ENCODE data around the gene SYNJ2BP. TPM values are rescaled to one million over a fixed set of nuclear protein-coding genes. Genes with fewer than 3 reads are reported as not detected.
"Not testable (repeated sequence)": the region's sequence is repeated elsewhere in the genome, so short reads cannot be mapped to it uniquely, and the experiment has no call there.

The SYNJ2BP gene
- total RNA-seq (2014; rRNA removed; shearing (Covaris generic)): 16.7 and 21.0 TPM in 2 replicates

GRCh38 chr14:70416725-70417349 is at the start of gene SYNJ2BP:
TSS of gene SYNJ2BP (minus strand) at chr14:70417090. CDS start at chr14:70416963, 127 bp downstream.
- DNase-seq (ENCODE audit: low read depth): peak; percentile 74

GRCh38 chr14:70454731-70455130 is 37.8 kb upstream of the SYNJ2BP start:
- no peak for DNase-seq (ENCODE audit: low read depth)

GRCh38 chr14:70451874-70452273 is 35.0 kb upstream of the SYNJ2BP start, which contains the start of gene ADAM21:
TSS of gene ADAM21 (plus strand) at chr14:70452174. CDS start at chr14:70457500, 5,326 bp downstream.
- no peak for DNase-seq (ENCODE audit: low read depth)

GRCh38 chr14:70448633-70449340 is 31.9 kb upstream of the SYNJ2BP start:
- peak; percentile 45 for DNase-seq (ENCODE audit: low read depth)

- no peak for DNase-seq (ENCODE audit: low read depth)
These were observed 25.9 kb upstream of the SYNJ2BP start for GRCh38 chr14:70442750-70443149.

GRCh38 chr14:70441641-70442040 is 24.8 kb upstream of the SYNJ2BP start:
- DNase-seq (ENCODE audit: low read depth): no peak

GRCh38 chr14:70436867-70437266 is 20.0 kb upstream of the SYNJ2BP start:
- DNase-seq (ENCODE audit: low read depth): no peak

- not testable (repeated sequence) for DNase-seq (ENCODE audit: low read depth)
These were observed 9.7 kb upstream of the SYNJ2BP start for GRCh38 chr14:70426555-70426954.

GRCh38 chr14:70425354-70425753 is 8.5 kb upstream of the SYNJ2BP start:
- DNase-seq (ENCODE audit: low read depth): no peak

GRCh38 chr14:70422538-70422937 is 5.6 kb upstream of the SYNJ2BP start:
- DNase-seq (ENCODE audit: low read depth): no peak

GRCh38 chr14:70419270-70419931 is 2.5 kb upstream of the SYNJ2BP start:
- DNase-seq (ENCODE audit: low read depth): not testable (repeated sequence)

GRCh38 chr14:70416338-70416724 is 559 bp downstream of the SYNJ2BP start:
- peak; percentile 8 for DNase-seq (ENCODE audit: low read depth)

GRCh38 chr14:70415788-70416187 is 1.1 kb downstream of the SYNJ2BP start:
- DNase-seq (ENCODE audit: low read depth): no peak

- DNase-seq (ENCODE audit: low read depth): no peak
These were observed 9.3 kb downstream of the SYNJ2BP start for GRCh38 chr14:70407621-70408020.

- not testable (repeated sequence) for DNase-seq (ENCODE audit: low read depth)
These were observed 10.7 kb downstream of the SYNJ2BP start for GRCh38 chr14:70406216-70406615.

GRCh38 chr14:70403335-70403734 is 13.6 kb downstream of the SYNJ2BP start:
- peak; percentile 4 for DNase-seq (ENCODE audit: low read depth)

- DNase-seq (ENCODE audit: low read depth): no peak
These were observed 15.2 kb downstream of the SYNJ2BP start for GRCh38 chr14:70401643-70402042.

- DNase-seq (ENCODE audit: low read depth): no peak
These were observed 18.0 kb downstream of the SYNJ2BP start for GRCh38 chr14:70398706-70399431.

- DNase-seq (ENCODE audit: low read depth): no peak
These were observed 18.6 kb downstream of the SYNJ2BP start for GRCh38 chr14:70398280-70398679.

- no peak for DNase-seq (ENCODE audit: low read depth)
These were observed 19.1 kb downstream of the SYNJ2BP start for GRCh38 chr14:70397746-70398145.

- DNase-seq (ENCODE audit: low read depth): no peak
These were observed 22.1 kb downstream of the SYNJ2BP start for GRCh38 chr14:70394674-70395306.

- no peak for DNase-seq (ENCODE audit: low read depth)
These were observed 24.2 kb downstream of the SYNJ2BP start for GRCh38 chr14:70392676-70393075.
